T-helper 17 cell (primary cell): ENCODE results near the gene RAB31. TPM values are rescaled to one million over a fixed set of nuclear protein-coding genes. Genes with fewer than 3 reads are reported as not detected.

Experiments used
- ATAC-seq: fragments of 150-1000 bp; cut with Tn5 transposase; 2 replicates; pipeline ENCODE4 v1.10.0; 2021; ENCODE audit warnings: mild to moderate bottlenecking, moderate library complexity
- DNase-seq, 3 donors: peaks; one replicate each; pipeline versions ENCODE4 v3.0.0 to v3.0.0-alpha.2; 2020 to 2021
- H3K9me3 ChIP-seq: one replicate; pipeline ENCODE4 v1.7.0; 2013; ENCODE audit warnings: low read length, mild to moderate bottlenecking; ENCODE audit not compliant: control insufficient read depth, poor library complexity, severe bottlenecking
- H3K27ac Mint-ChIP-seq: one replicate; pipeline ENCODE4 v1.8.0; 2022; ENCODE audit warnings: mild to moderate bottlenecking, moderate library complexity, mixed read lengths
- H3K27me3 Mint-ChIP-seq: one replicate; pipeline ENCODE4 v1.8.0; 2022; ENCODE audit warnings: mixed read lengths
- H3K36me3 Mint-ChIP-seq: one replicate; pipeline ENCODE4 v1.8.0; 2022; ENCODE audit warnings: low read depth, mixed read lengths
- H3K4me1 Mint-ChIP-seq: one replicate; pipeline ENCODE4 v1.8.0; 2022; ENCODE audit warnings: mild to moderate bottlenecking, mixed read lengths
- H3K4me3 Mint-ChIP-seq: one replicate; pipeline ENCODE4 v1.8.0; 2022; ENCODE audit warnings: mild to moderate bottlenecking, moderate library complexity, mixed read lengths
- total RNA-seq, 4 donors: library from RNA in 2 of 4; stranded (reverse) in 2 of 4; gene quantifications; one replicate each; pipeline ENCODE4 v1.2.3 and lab custom pipeline; 2022 to 2026

RAB31 gene
- total RNA-seq, 2 donors from 2014 or later = 2.9 to 15.6 TPM

GRCh38 chr18:9711361-9712129 lies 3.4 kb downstream of the RAB31 start:
- DNase-seq (no peak), ATAC-seq (peak; percentile 32)
- no peaks in the 10 kb centered on the region for H3K9me3 ChIP-seq
- Mint-ChIP-seq H3K27me3 (peaks cover 90% of the 10 kb centered on the region), H3K4me3 (no peak overlapping the region), H3K4me1 (peaks cover 7% of the 10 kb centered on the region), H3K27ac (no peak overlapping the region), H3K36me3 (peaks cover 5% of the 10 kb centered on the region)

GRCh38 chr18:9712130-9712577 lies 4.1 kb downstream of the RAB31 start:
- peaks cover 90% of the 10 kb centered on the region for H3K27me3 Mint-ChIP-seq
- no peak overlapping the region for H3K4me3 Mint-ChIP-seq
- H3K27ac Mint-ChIP-seq = no peak overlapping the region
- no peak for ATAC-seq
- H3K4me1 Mint-ChIP-seq = peaks cover 7% of the 10 kb centered on the region
- no peaks in the 10 kb centered on the region for H3K9me3 ChIP-seq
- no peak for DNase-seq
- peaks cover 5% of the 10 kb centered on the region for H3K36me3 Mint-ChIP-seq

- no peak overlapping the region for H3K27ac Mint-ChIP-seq
- H3K4me1 Mint-ChIP-seq = peaks cover 9% of the 10 kb centered on the region
- ATAC-seq = no peak
- no peak for DNase-seq
- no peak overlapping the region for H3K4me3 Mint-ChIP-seq
- H3K9me3 ChIP-seq = no peaks in the 10 kb centered on the region
- H3K27me3 Mint-ChIP-seq = peaks cover 90% of the 10 kb centered on the region
- H3K36me3 Mint-ChIP-seq = peaks cover 5% of the 10 kb centered on the region
Measured at GRCh38 chr18:9712611-9713010, 4.5 kb downstream of the RAB31 start.

GRCh38 chr18:9714266-9715087 lies 6.4 kb downstream of the RAB31 start:
- H3K9me3 ChIP-seq = no peaks in the 10 kb centered on the region
- ATAC-seq = no peak
- no peak overlapping the region for H3K4me3 Mint-ChIP-seq
- peaks cover 5% of the 10 kb centered on the region for H3K36me3 Mint-ChIP-seq
- DNase-seq = no peak
- peaks cover 86% of the 10 kb centered on the region for H3K27me3 Mint-ChIP-seq
- H3K4me1 Mint-ChIP-seq = peaks cover 6% of the 10 kb centered on the region
- peak overlapping the region; percentile 34 for H3K27ac Mint-ChIP-seq

GRCh38 chr18:9715088-9715343 lies 6.9 kb downstream of the RAB31 start:
- ATAC-seq (no peak), DNase-seq (no peak)
- Mint-ChIP-seq H3K27me3 (peaks cover 86% of the 10 kb centered on the region), H3K4me3 (no peak overlapping the region), H3K4me1 (peaks cover 6% of the 10 kb centered on the region), H3K27ac (peak overlapping the region; percentile 34), H3K36me3 (peaks cover 5% of the 10 kb centered on the region)
- no peaks in the 10 kb centered on the region for H3K9me3 ChIP-seq

GRCh38 chr18:9715978-9716774 lies 8.1 kb downstream of the RAB31 start:
- no peak overlapping the region for H3K27ac Mint-ChIP-seq
- DNase-seq (no peak), ATAC-seq (no peak)
- no peak overlapping the region for H3K4me3 Mint-ChIP-seq
- H3K27me3 Mint-ChIP-seq = peaks cover 86% of the 10 kb centered on the region
- H3K36me3 Mint-ChIP-seq = peaks cover 5% of the 10 kb centered on the region
- peaks cover 6% of the 10 kb centered on the region for H3K4me1 Mint-ChIP-seq
- no peaks in the 10 kb centered on the region for H3K9me3 ChIP-seq

GRCh38 chr18:9716780-9717563 lies 8.9 kb downstream of the RAB31 start:
- Mint-ChIP-seq H3K36me3 (peaks cover 11% of the 10 kb centered on the region), H3K27me3 (peaks cover 86% of the 10 kb centered on the region), H3K4me1 (peaks cover 10% of the 10 kb centered on the region), H3K4me3 (no peak overlapping the region), H3K27ac (no peak overlapping the region)
- ATAC-seq (no peak), DNase-seq (no peak)
- no peaks in the 10 kb centered on the region for H3K9me3 ChIP-seq

GRCh38 chr18:9719421-9719981 lies 11.4 kb downstream of the RAB31 start:
- Mint-ChIP-seq H3K4me1 (peaks cover 6% of the 10 kb centered on the region), H3K27ac (no peak overlapping the region), H3K4me3 (no peak overlapping the region), H3K36me3 (peaks cover 9% of the 10 kb centered on the region), H3K27me3 (peaks cover 67% of the 10 kb centered on the region)
- H3K9me3 ChIP-seq = no peaks in the 10 kb centered on the region
- ATAC-seq = no peak
- no peak for DNase-seq

- H3K4me1 Mint-ChIP-seq = peaks cover 6% of the 10 kb centered on the region
- H3K27me3 Mint-ChIP-seq = peaks cover 59% of the 10 kb centered on the region
- peak overlapping the region; percentile 6 for H3K27ac Mint-ChIP-seq
- no peaks in the 10 kb centered on the region for H3K9me3 ChIP-seq
- no peak for DNase-seq
- peaks cover 6% of the 10 kb centered on the region for H3K36me3 Mint-ChIP-seq
- no peak for ATAC-seq
- H3K4me3 Mint-ChIP-seq = no peak overlapping the region
Measured at GRCh38 chr18:9720327-9720726, 12.2 kb downstream of the RAB31 start.

- ATAC-seq = no peak
- peaks cover 6% of the 10 kb centered on the region for H3K4me1 Mint-ChIP-seq
- H3K4me3 Mint-ChIP-seq = no peak overlapping the region
- H3K27me3 Mint-ChIP-seq = peaks cover 48% of the 10 kb centered on the region
- peaks cover 6% of the 10 kb centered on the region for H3K36me3 Mint-ChIP-seq
- DNase-seq = no peak
- H3K9me3 ChIP-seq = no peaks in the 10 kb centered on the region
- no peak overlapping the region for H3K27ac Mint-ChIP-seq
Measured at GRCh38 chr18:9721893-9722550, 13.9 kb downstream of the RAB31 start.

GRCh38 chr18:9722691-9723090 lies 14.6 kb downstream of the RAB31 start:
- Mint-ChIP-seq H3K4me1 (peaks cover 4% of the 10 kb centered on the region), H3K27me3 (peaks cover 42% of the 10 kb centered on the region), H3K36me3 (peaks cover 6% of the 10 kb centered on the region), H3K4me3 (no peak overlapping the region), H3K27ac (no peak overlapping the region)
- DNase-seq (no peak), ATAC-seq (no peak)
- no peaks in the 10 kb centered on the region for H3K9me3 ChIP-seq
